SK-N-MC (cell line): ENCODE data around the gene NMNAT2.

Experiments used
- EZH2 ChIP-seq: fragments of 200-600 bp; sonication (generic); IDR thresholded peaks from one replicate; pipeline ENCODE4 v1.6.1; 2017; ENCODE audit warnings: antibody characterized with exemption
- FOXP2 ChIP-seq: optimal IDR thresholded peaks from 2 replicates; pipeline ENCODE3; 2011; ENCODE audit warnings: mild to moderate bottlenecking, moderate library complexity; ENCODE audit not compliant: insufficient read depth; ENCODE audit errors: extremely low read length, control extremely low read depth
- POLR2AphosphoS5 ChIP-seq: IDR thresholded peaks from 2 replicates; pipeline ENCODE4 v1.6.1; 2012; ENCODE audit warnings: mild to moderate bottlenecking, low read depth, low read length, borderline replicate concordance

- TF ChIP-seq POLR2AphosphoS5, result no peak
- no peak for TF ChIP-seq EZH2
- TF ChIP-seq FOXP2, result no peak
Measured at GRCh38 chr1:183239793-183240525, 178.2 kb downstream of the NMNAT2 start.
